SK-N-SH (cell line): ENCODE results near the gene CDH4. TPM values are rescaled to one million over a fixed set of nuclear protein-coding genes. Genes with fewer than 3 reads are reported as not detected.

Experiments used
- CTCF ChIA-PET: fragments of 300-600, 350-600 bp; formaldehyde crosslinking; extraction: SDS; loops from one replicate; lab custom pipeline; 2021; lab: Yijun Ruan, JAX
- POLR2A ChIA-PET: fragments of 350-600 bp; sonication (Branson Sonifier 250); formaldehyde crosslinking; extraction: SDS; loops from one replicate; lab custom pipeline; 2020; ENCODE audit warnings: antibody characterized with exemption, inconsistent platforms; lab: Yijun Ruan, JAX
- DNase-seq: peaks from one replicate; pipeline ENCODE4 v3.0.0; 2012
- H2AFZ ChIP-seq: fragments of 200-600 bp; sonication (generic); 2 replicates; pipeline ENCODE4 v1.8.1; 2016; ENCODE audit warnings: antibody characterized with exemption, mild to moderate bottlenecking, low read depth
- H3F3A ChIP-seq: fragments of 200-600 bp; sonication (generic); replicated peaks from 2 replicates; pipeline ENCODE3; 2016; ENCODE audit warnings: antibody characterized with exemption, mild to moderate bottlenecking; ENCODE audit not compliant: insufficient read depth
- H3K27ac ChIP-seq, 2 experiments: fragments of 200-500 bp in 1 of 2; fragments of 200-600 bp in 1 of 2; sonication (Bioruptor generic) in 1 of 2; sonication (generic), shearing (Covaris generic) in 1 of 2; 2 replicates each; pipeline versions ENCODE4 v1.5.1 to v1.6.1; 2014 to 2016; ENCODE audit warnings: low read depth in 2 of 2, inconsistent platforms in 1 of 2, low read length in 1 of 2, mild to moderate bottlenecking in 1 of 2, mixed read lengths in 1 of 2
- H3K27me3 ChIP-seq: fragments of 200-600 bp; sonication (generic), shearing (Covaris generic); 2 replicates; pipeline ENCODE4 v1.6.1; 2016; ENCODE audit warnings: mixed run types; ENCODE audit not compliant: insufficient read depth
- H3K36me3 ChIP-seq, 2 experiments: fragments of 200-500 bp in 1 of 2; fragments of 200-600 bp in 1 of 2; sonication (Bioruptor generic) in 1 of 2; sonication (generic) in 1 of 2; replicated peaks in 1 of 2; 2 replicates each; pipeline versions ENCODE3 to v1.5.1; 2014 to 2016; ENCODE audit warnings: low read length in 1 of 2, mild to moderate bottlenecking in 1 of 2; ENCODE audit not compliant: insufficient read depth in 2 of 2, control insufficient read depth in 1 of 2
- H3K4me1 ChIP-seq, 2 experiments: fragments of 200-500 bp in 1 of 2; fragments of 200-600 bp in 1 of 2; sonication (Bioruptor generic) in 1 of 2; sonication (generic), shearing (Covaris generic) in 1 of 2; 2 replicates each; pipeline versions ENCODE4 v1.5.1 to v1.6.1; 2014 to 2016; ENCODE audit warnings: low read depth in 1 of 2, low read length in 1 of 2, mixed run types in 1 of 2; ENCODE audit not compliant: insufficient read depth in 2 of 2, control insufficient read depth in 1 of 2
- H3K4me2 ChIP-seq: fragments of 200-600 bp; sonication (generic), shearing (Covaris generic); 2 replicates; pipeline ENCODE4 v1.6.1; 2017; ENCODE audit warnings: mixed run types
- H3K4me3 ChIP-seq, 2 experiments: fragments of 200-500 bp in 1 of 2; fragments of 200-600 bp in 1 of 2; sonication (Bioruptor generic) in 1 of 2; sonication (generic), shearing (Covaris generic) in 1 of 2; 2 replicates each; pipeline versions ENCODE4 v1.5.1 to v1.8.1; 2014 to 2016; ENCODE audit warnings: low read depth in 2 of 2, inconsistent platforms in 1 of 2, low read length in 1 of 2, mild to moderate bottlenecking in 1 of 2, mixed read lengths in 1 of 2, moderate library complexity in 1 of 2
- H3K79me2 ChIP-seq: fragments of 200-600 bp; sonication (generic); 2 replicates; pipeline ENCODE4 v1.8.1; 2017; ENCODE audit warnings: mild to moderate bottlenecking; ENCODE audit not compliant: insufficient read depth
- H3K9ac ChIP-seq: fragments of 200-600 bp; sonication (generic); 2 replicates; pipeline ENCODE4 v1.6.1; 2017; ENCODE audit warnings: mixed run types
- H3K9me2 ChIP-seq: fragments of 200-600 bp; sonication (generic); 2 replicates; pipeline ENCODE4 v1.6.1; 2017; ENCODE audit warnings: mixed run types
- H3K9me3 ChIP-seq: fragments of 200-600 bp; sonication (generic); 2 replicates; pipeline ENCODE4 v1.6.1; 2017; ENCODE audit warnings: mixed run types, mild to moderate bottlenecking, moderate library complexity
- H4K20me1 ChIP-seq: fragments of 200-600 bp; sonication (generic); 2 replicates; pipeline ENCODE4 v1.6.1; 2017; ENCODE audit warnings: mild to moderate bottlenecking, mixed run types; ENCODE audit not compliant: insufficient read depth
- ELF1 ChIP-seq: IDR thresholded peaks from 2 replicates; pipeline ENCODE4 v1.4.0; 2012
- EZH2phosphoT487 ChIP-seq: fragments of 200-600 bp; sonication (generic); IDR thresholded peaks from 2 replicates; pipeline ENCODE4 v1.6.1; 2017; ENCODE audit warnings: low read depth, mixed run types, mild to moderate bottlenecking, antibody characterized with exemption, moderate library complexity, borderline replicate concordance
- FOXJ3 ChIP-seq: sonication (generic); formaldehyde crosslinking; IDR thresholded peaks from 2 replicates; pipeline ENCODE4 v1.5.1; 2020; ENCODE audit warnings: mild to moderate bottlenecking, missing genetic modification reagents
- MEF2A ChIP-seq: IDR thresholded peaks from 2 replicates; pipeline ENCODE4 v1.4.0; 2012; ENCODE audit warnings: low read depth, borderline replicate concordance
- MXI1 ChIP-seq: IDR thresholded peaks from 2 replicates; pipeline ENCODE4 v1.6.1; 2012; ENCODE audit warnings: mild to moderate bottlenecking, low read depth, low read length, improper control_type of control experiment
- NRF1 ChIP-seq: IDR thresholded peaks from 2 replicates; pipeline ENCODE4 v1.6.1; 2012; ENCODE audit warnings: low read depth, mild to moderate bottlenecking, low read length
- POLR2AphosphoS5 ChIP-seq: IDR thresholded peaks from 2 replicates; pipeline ENCODE4 v1.6.1; 2012; ENCODE audit warnings: low read depth, low read length
- RAD21 ChIP-seq: IDR thresholded peaks from 2 replicates; pipeline ENCODE4 v1.6.1; 2012; ENCODE audit warnings: mild to moderate bottlenecking, low read length
- RFX5 ChIP-seq: IDR thresholded peaks from 2 replicates; pipeline ENCODE4 v1.6.1; 2012; ENCODE audit warnings: mild to moderate bottlenecking, improper control_type of control experiment, low read length
- RXRA ChIP-seq: IDR thresholded peaks from 2 replicates; pipeline ENCODE4 v1.4.0; 2012; ENCODE audit warnings: low read depth, mild to moderate bottlenecking, borderline replicate concordance
- SMC3 ChIP-seq: IDR thresholded peaks from 2 replicates; pipeline ENCODE4 v1.6.1; 2012; ENCODE audit warnings: low read depth, low read length, improper control_type of control experiment
- YY1 ChIP-seq: IDR thresholded peaks from 2 replicates; pipeline ENCODE4 v1.4.0; 2012; ENCODE audit warnings: low read depth, mild to moderate bottlenecking
- WGBS: methylation state at CpG from one replicate; pipeline ENCODE4 v1.1.6; 2017; ENCODE audit warnings: low lambda C conversion rate; 5-methylcytosine and 5-hydroxymethylcytosine counted together
- polyA plus RNA-seq, 3 experiments: library from polyadenylated mRNA; depleted of rRNA; stranded (reverse); fragments of >200 nt; gene quantifications; 2 replicates each; pipeline ENCODE4 v1.2.3, GENCODE V29; 2012
- TF ChIP-seq, protein P1 (sequence below): fragments of 200-600 bp; sonication (generic); IDR thresholded peaks from 2 replicates; pipeline ENCODE4 v1.6.1; 2017; ENCODE audit warnings: antibody characterized with exemption, mild to moderate bottlenecking, moderate library complexity
- TF ChIP-seq, protein P2 (sequence below): IDR thresholded peaks from 2 replicates; pipeline ENCODE4; 2012
- TF ChIP-seq, protein P3 (sequence below): IDR thresholded peaks from 2 replicates; pipeline ENCODE4 v1.4.0; 2012; ENCODE audit warnings: low read depth, borderline replicate concordance
- TF ChIP-seq, protein P4 (sequence below): fragments of 150-350 bp; IDR thresholded peaks from 2 replicates; pipeline ENCODE4 v1.6.1; 2017; ENCODE audit warnings: antibody characterized with exemption, low read length, low read depth, borderline replicate concordance
- TF ChIP-seq, protein P5 (sequence below): IDR thresholded peaks from 2 replicates; pipeline ENCODE4 v1.6.1; 2012; ENCODE audit warnings: mild to moderate bottlenecking, low read depth, low read length, moderate library complexity
- TF ChIP-seq, protein P6 (sequence below): IDR thresholded peaks from 2 replicates; pipeline ENCODE4 v1.4.0; 2012; ENCODE audit warnings: low read depth

CDH4 gene
- polyA plus RNA-seq, 1 of the 3 experiments (the other 2 are of a cell fraction), result not detected

DNA sequence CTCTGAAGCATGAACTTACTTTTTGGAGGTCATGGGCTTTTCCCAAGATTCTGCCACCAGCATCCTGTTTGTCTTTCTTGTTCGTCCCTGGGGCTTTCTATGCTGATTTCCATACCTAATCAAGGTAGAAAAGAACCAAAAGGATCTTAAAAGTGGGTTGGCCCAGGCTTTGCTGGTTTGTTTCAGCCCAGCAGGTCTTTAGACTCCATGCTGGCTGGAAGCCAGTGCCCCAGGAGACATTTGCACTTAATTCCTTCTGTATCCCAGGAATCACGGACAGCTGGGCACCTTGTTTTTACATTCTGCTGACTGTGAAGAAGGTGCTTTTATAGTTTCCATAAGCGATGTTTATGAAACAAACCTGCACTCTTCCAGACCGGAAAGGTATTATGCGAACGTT, 195.9 kb downstream of the CDH4 start:
- no peak overlapping the region for H3K4me3 ChIP-seq
- TF ChIP-seq, protein P1, sequence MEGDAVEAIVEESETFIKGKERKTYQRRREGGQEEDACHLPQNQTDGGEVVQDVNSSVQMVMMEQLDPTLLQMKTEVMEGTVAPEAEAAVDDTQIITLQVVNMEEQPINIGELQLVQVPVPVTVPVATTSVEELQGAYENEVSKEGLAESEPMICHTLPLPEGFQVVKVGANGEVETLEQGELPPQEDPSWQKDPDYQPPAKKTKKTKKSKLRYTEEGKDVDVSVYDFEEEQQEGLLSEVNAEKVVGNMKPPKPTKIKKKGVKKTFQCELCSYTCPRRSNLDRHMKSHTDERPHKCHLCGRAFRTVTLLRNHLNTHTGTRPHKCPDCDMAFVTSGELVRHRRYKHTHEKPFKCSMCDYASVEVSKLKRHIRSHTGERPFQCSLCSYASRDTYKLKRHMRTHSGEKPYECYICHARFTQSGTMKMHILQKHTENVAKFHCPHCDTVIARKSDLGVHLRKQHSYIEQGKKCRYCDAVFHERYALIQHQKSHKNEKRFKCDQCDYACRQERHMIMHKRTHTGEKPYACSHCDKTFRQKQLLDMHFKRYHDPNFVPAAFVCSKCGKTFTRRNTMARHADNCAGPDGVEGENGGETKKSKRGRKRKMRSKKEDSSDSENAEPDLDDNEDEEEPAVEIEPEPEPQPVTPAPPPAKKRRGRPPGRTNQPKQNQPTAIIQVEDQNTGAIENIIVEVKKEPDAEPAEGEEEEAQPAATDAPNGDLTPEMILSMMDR, result no peak
- TF ChIP-seq, protein P2, sequence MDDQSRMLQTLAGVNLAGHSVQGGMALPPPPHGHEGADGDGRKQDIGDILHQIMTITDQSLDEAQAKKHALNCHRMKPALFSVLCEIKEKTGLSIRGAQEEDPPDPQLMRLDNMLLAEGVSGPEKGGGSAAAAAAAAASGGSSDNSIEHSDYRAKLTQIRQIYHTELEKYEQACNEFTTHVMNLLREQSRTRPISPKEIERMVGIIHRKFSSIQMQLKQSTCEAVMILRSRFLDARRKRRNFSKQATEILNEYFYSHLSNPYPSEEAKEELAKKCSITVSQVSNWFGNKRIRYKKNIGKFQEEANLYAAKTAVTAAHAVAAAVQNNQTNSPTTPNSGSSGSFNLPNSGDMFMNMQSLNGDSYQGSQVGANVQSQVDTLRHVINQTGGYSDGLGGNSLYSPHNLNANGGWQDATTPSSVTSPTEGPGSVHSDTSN, result no peak
- TF ChIP-seq EZH2phosphoT487, result no peak
- no peak for TF ChIP-seq RAD21
- TF ChIP-seq SMC3, result no peak
- TF ChIP-seq, protein P3, sequence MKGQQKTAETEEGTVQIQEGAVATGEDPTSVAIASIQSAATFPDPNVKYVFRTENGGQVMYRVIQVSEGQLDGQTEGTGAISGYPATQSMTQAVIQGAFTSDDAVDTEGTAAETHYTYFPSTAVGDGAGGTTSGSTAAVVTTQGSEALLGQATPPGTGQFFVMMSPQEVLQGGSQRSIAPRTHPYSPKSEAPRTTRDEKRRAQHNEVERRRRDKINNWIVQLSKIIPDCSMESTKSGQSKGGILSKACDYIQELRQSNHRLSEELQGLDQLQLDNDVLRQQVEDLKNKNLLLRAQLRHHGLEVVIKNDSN, result no peak
- TF ChIP-seq RFX5, result no peak
- H3K9ac ChIP-seq, result no peak overlapping the region
- CTCF ChIA-PET, result no interaction called here
- H3K36me3 ChIP-seq, result no peaks in the 10 kb centered on the region
- no peaks in the 10 kb centered on the region for H3K4me1 ChIP-seq
- H3K4me2 ChIP-seq, result no peak overlapping the region
- WGBS, result 42% methylated on average over 6 of the region's 6 CpGs
- no peaks in the 10 kb centered on the region for H3K9me2 ChIP-seq
- no peak for DNase-seq
- 0 out of 2 replicates have a peak, but pooled peaks cover 6% of the 10 kb centered on the region for H3K9me3 ChIP-seq
- H4K20me1 ChIP-seq, result no peaks in the 10 kb centered on the region
- POLR2A ChIA-PET, result no interaction called here
- no peaks in the 10 kb centered on the region for H3K79me2 ChIP-seq
- no peaks in the 10 kb centered on the region for H3F3A ChIP-seq
- H3K27ac ChIP-seq, result no peak overlapping the region
- H2AFZ ChIP-seq, result no peak overlapping the region
- no peaks in the 10 kb centered on the region for H3K27me3 ChIP-seq

DNA sequence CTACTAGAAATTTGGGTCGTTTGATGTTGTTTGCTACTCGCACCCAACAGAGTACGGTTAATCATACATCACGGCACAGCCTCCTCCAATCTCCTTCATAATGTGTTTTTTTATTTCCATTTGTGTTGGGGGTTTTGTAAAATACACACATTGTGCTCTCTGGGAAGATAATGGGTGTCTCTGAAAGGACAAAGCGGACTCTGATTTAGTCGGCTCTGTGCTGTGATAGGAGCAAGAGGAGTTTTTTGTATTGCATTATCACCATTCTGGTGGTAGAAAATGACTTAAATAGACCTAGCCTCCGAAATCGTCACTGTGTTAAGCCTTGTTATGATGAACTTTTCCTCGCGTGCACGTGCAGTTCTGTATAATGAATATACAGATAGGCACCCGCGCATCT, 196.3 kb downstream of the CDH4 start:
- no peaks in the 10 kb centered on the region for H3K4me1 ChIP-seq
- H3K4me3 ChIP-seq, result no peak overlapping the region
- H2AFZ ChIP-seq, result no peak overlapping the region
- H3K27me3 ChIP-seq, result no peaks in the 10 kb centered on the region
- 70% methylated on average over 13 of the region's 13 CpGs for WGBS
- no peaks in the 10 kb centered on the region for H3K9me2 ChIP-seq
- no peaks in the 10 kb centered on the region for H3K36me3 ChIP-seq
- no peak overlapping the region for H3K4me2 ChIP-seq
- ChIA-PET CTCF (no interaction called here), POLR2A (no interaction called here)
- no peak overlapping the region for H3K9ac ChIP-seq
- no peak overlapping the region for H3K27ac ChIP-seq
- 0 out of 2 replicates have a peak, but pooled peaks cover 6% of the 10 kb centered on the region for H3K9me3 ChIP-seq
- H3F3A ChIP-seq, result no peaks in the 10 kb centered on the region
- no peaks in the 10 kb centered on the region for H3K79me2 ChIP-seq
- DNase-seq, result no peak
- no peaks in the 10 kb centered on the region for H4K20me1 ChIP-seq
- TF ChIP-seq ELF1, result no peak
- no peak for TF ChIP-seq NRF1
- TF ChIP-seq RAD21, result no peak
- no peak for TF ChIP-seq YY1
- no peak for TF ChIP-seq MXI1
- no peak for TF ChIP-seq POLR2AphosphoS5
- TF ChIP-seq, protein P1, result no peak
- TF ChIP-seq, protein P4, sequence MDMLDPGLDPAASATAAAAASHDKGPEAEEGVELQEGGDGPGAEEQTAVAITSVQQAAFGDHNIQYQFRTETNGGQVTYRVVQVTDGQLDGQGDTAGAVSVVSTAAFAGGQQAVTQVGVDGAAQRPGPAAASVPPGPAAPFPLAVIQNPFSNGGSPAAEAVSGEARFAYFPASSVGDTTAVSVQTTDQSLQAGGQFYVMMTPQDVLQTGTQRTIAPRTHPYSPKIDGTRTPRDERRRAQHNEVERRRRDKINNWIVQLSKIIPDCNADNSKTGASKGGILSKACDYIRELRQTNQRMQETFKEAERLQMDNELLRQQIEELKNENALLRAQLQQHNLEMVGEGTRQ, result no peak
- TF ChIP-seq MEF2A, result no peak
- TF ChIP-seq, protein P5, sequence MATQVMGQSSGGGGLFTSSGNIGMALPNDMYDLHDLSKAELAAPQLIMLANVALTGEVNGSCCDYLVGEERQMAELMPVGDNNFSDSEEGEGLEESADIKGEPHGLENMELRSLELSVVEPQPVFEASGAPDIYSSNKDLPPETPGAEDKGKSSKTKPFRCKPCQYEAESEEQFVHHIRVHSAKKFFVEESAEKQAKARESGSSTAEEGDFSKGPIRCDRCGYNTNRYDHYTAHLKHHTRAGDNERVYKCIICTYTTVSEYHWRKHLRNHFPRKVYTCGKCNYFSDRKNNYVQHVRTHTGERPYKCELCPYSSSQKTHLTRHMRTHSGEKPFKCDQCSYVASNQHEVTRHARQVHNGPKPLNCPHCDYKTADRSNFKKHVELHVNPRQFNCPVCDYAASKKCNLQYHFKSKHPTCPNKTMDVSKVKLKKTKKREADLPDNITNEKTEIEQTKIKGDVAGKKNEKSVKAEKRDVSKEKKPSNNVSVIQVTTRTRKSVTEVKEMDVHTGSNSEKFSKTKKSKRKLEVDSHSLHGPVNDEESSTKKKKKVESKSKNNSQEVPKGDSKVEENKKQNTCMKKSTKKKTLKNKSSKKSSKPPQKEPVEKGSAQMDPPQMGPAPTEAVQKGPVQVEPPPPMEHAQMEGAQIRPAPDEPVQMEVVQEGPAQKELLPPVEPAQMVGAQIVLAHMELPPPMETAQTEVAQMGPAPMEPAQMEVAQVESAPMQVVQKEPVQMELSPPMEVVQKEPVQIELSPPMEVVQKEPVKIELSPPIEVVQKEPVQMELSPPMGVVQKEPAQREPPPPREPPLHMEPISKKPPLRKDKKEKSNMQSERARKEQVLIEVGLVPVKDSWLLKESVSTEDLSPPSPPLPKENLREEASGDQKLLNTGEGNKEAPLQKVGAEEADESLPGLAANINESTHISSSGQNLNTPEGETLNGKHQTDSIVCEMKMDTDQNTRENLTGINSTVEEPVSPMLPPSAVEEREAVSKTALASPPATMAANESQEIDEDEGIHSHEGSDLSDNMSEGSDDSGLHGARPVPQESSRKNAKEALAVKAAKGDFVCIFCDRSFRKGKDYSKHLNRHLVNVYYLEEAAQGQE, result no peak
- no peak for TF ChIP-seq FOXJ3 (CRISPR knock-in tag)
- TF ChIP-seq, protein P6, sequence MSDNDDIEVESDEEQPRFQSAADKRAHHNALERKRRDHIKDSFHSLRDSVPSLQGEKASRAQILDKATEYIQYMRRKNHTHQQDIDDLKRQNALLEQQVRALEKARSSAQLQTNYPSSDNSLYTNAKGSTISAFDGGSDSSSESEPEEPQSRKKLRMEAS, result no peak
- no peak for TF ChIP-seq RXRA
